Measurements from ENCODE around the gene SAMM50.

GRCh38 chr22:43928908-43929307 is 26.3 kb upstream of the SAMM50 start:
- TF ChIP-seq POLR2A (IDR thresholded peaks at IDR 0.05) = no peak
- TF ChIP-seq, protein P1, sequence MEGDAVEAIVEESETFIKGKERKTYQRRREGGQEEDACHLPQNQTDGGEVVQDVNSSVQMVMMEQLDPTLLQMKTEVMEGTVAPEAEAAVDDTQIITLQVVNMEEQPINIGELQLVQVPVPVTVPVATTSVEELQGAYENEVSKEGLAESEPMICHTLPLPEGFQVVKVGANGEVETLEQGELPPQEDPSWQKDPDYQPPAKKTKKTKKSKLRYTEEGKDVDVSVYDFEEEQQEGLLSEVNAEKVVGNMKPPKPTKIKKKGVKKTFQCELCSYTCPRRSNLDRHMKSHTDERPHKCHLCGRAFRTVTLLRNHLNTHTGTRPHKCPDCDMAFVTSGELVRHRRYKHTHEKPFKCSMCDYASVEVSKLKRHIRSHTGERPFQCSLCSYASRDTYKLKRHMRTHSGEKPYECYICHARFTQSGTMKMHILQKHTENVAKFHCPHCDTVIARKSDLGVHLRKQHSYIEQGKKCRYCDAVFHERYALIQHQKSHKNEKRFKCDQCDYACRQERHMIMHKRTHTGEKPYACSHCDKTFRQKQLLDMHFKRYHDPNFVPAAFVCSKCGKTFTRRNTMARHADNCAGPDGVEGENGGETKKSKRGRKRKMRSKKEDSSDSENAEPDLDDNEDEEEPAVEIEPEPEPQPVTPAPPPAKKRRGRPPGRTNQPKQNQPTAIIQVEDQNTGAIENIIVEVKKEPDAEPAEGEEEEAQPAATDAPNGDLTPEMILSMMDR (IDR thresholded peaks at IDR 0.05) = no peak

All from thyroid gland (tissue), 4 donors.